Measurements from ENCODE around the gene EIF4G1.
A peak's percentile ranks its signal among the peaks of the same experiment; 100 is the strongest.
"Not testable (repeated sequence)": the region's sequence is repeated elsewhere in the genome, so short reads cannot be mapped to it uniquely, and the experiment has no call there.

EIF4G1 gene

GRCh38 chr3:184336547-184337398, 22.4 kb downstream of the EIF4G1 start:
- no peak for TF ChIP-seq CTCF (conservative IDR thresholded peaks at IDR 0.05)
- H3K27ac ChIP-seq = peak overlapping the region; percentile 81

- no peak for TF ChIP-seq CTCF (conservative IDR thresholded peaks at IDR 0.05)
- H3K27ac ChIP-seq = peak within 1 kb of the TSS; percentile 81
These were observed 23.0 kb downstream of the EIF4G1 start, which contains the start of gene FAM131A for GRCh38 chr3:184337399-184337714. FAM131A (plus strand) TSS chr3:184337600; CDS start chr3:184337631, 31 bp downstream.

- H3K27ac ChIP-seq = no peak overlapping the region
- TF ChIP-seq CTCF (conservative IDR thresholded peaks at IDR 0.05) = no peak
These were observed 23.6 kb downstream of the EIF4G1 start for GRCh38 chr3:184337981-184338380.

- H3K27ac ChIP-seq = no peak overlapping the region
- no peak for TF ChIP-seq CTCF (conservative IDR thresholded peaks at IDR 0.05)
These were observed 24.1 kb downstream of the EIF4G1 start for GRCh38 chr3:184338511-184338945.

GRCh38 chr3:184339001-184339400, 24.6 kb downstream of the EIF4G1 start:
- TF ChIP-seq CTCF (conservative IDR thresholded peaks at IDR 0.05) = no peak
- no peak overlapping the region for H3K27ac ChIP-seq

GRCh38 chr3:184339451-184340135, 25.2 kb downstream of the EIF4G1 start:
- not testable (repeated sequence) for H3K27ac ChIP-seq

- no peak overlapping the region for H3K27ac ChIP-seq
- TF ChIP-seq CTCF (conservative IDR thresholded peaks at IDR 0.05) = no peak
These were observed 27.5 kb downstream of the EIF4G1 start for GRCh38 chr3:184341925-184342324.

All from VCaP (cell line).